MCF 10A (cell line): Measurements from ENCODE around the gene AMFR. TPM values are rescaled to one million over a fixed set of nuclear protein-coding genes. Genes with fewer than 3 reads are reported as not detected.

Source experiments
- BruUV-seq: library from RNA; stranded (reverse); fragments of 400-500 nt; replicated peaks from 2 replicates; lab custom pipeline; 2021; lab: Mats Ljungman, UMichigan
- CTCF ChIA-PET: fragments of 300-600 bp; sonication (Branson Sonifier 250); formaldehyde crosslinking; extraction: SDS; loops from one replicate; lab custom pipeline; 2021; ENCODE audit warnings: antibody characterized with exemption, inconsistent platforms; lab: Yijun Ruan, JAX
- POLR2A ChIA-PET: fragments of 300-600, 350-650 bp; sonication (Branson Sonifier 250); formaldehyde crosslinking; extraction: SDS; loops from one replicate; lab custom pipeline; 2020; ENCODE audit warnings: antibody characterized with exemption, inconsistent platforms; lab: Yijun Ruan, JAX
- DNase-seq: peaks from one replicate; pipeline ENCODE4 v3.0.0-alpha.2; 2018; ENCODE audit not compliant: unreplicated experiment
- H3K27ac Mint-ChIP-seq: one replicate; pipeline ENCODE4 v1.8.0; 2022; ENCODE audit warnings: mild to moderate bottlenecking, low read depth, mixed read lengths; ENCODE audit not compliant: unreplicated experiment
- H3K27me3 Mint-ChIP-seq: one replicate; pipeline ENCODE4 v1.8.0; 2022; ENCODE audit warnings: mixed read lengths; ENCODE audit not compliant: insufficient read depth, unreplicated experiment
- H3K36me3 Mint-ChIP-seq: one replicate; pipeline ENCODE4 v1.8.0; 2022; ENCODE audit warnings: mild to moderate bottlenecking, moderate library complexity, mixed read lengths; ENCODE audit not compliant: insufficient read depth, unreplicated experiment
- H3K4me1 Mint-ChIP-seq: one replicate; pipeline ENCODE4 v1.8.0; 2022; ENCODE audit warnings: mixed read lengths; ENCODE audit not compliant: insufficient read depth, unreplicated experiment
- H3K4me3 Mint-ChIP-seq: one replicate; pipeline ENCODE4 v1.8.0; 2022; ENCODE audit warnings: mild to moderate bottlenecking, moderate library complexity, mixed read lengths; ENCODE audit not compliant: unreplicated experiment
- H3K9me3 Mint-ChIP-seq: one replicate; pipeline ENCODE4 v1.8.0; 2022; ENCODE audit warnings: mixed read lengths; ENCODE audit not compliant: unreplicated experiment
- intact Hi-C: fragments of 100-400 bp; cut with micrococcal nuclease; formaldehyde crosslinking; loops from 2 replicates; pipeline ENCODE4 v1.14.1; 2022
- total RNA-seq: library from RNA; stranded (reverse); gene quantifications from 2 replicates; pipeline ENCODE4 v1.2.3, GENCODE V29; 2022
- TF ChIP-seq, protein P1 (sequence below): fragments of 200-600 bp; IDR thresholded peaks from one replicate; pipeline ENCODE4 v1.8.0; 2022; ENCODE audit warnings: antibody characterized with exemption, mild to moderate bottlenecking; ENCODE audit not compliant: unreplicated experiment

Gene AMFR
- total RNA-seq, 1 experiment from 2014 or later: 97.2 TPM

DNA sequence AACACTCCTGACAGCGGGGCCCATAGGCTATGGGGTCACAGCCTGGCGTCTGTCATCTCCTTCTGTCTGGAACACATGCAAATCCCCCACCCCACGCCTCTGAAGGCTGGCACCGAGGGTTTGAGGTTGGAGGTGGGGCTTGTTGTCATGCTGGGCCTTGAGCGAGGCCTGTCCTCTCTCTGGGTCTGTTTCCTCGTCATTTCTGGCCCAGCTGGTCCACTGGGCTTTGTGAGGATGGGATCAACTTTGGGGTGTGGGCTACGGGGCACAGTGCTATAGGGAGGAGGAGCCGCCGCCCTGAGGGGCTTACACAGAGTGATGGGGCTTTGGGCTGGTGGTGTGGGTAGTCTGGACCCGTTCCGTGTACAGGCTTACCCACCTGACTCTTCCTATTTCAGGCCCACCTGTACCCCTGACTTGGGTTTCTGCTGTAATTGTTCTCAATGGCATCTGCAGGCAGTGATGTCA, 87.5 kb downstream of the AMFR start:
- H3K27me3 Mint-ChIP-seq: no peaks in the 10 kb centered on the region
- peaks cover 7% of the 10 kb centered on the region for H3K4me1 Mint-ChIP-seq
- H3K27ac Mint-ChIP-seq: no peak overlapping the region
- no peak overlapping the region for H3K4me3 Mint-ChIP-seq
- ChIA-PET POLR2A (interaction anchor here (0.7 kb wide), 1 partner anchor 18 kb away, joined by 3 read pairs; no protein-coding TSS in a partner anchor), CTCF (interaction anchor here (15.1 kb wide), 1 partner anchor 21 kb away, joined by 233 read pairs; no protein-coding TSS in a partner anchor)
- H3K9me3 Mint-ChIP-seq: no peaks in the 10 kb centered on the region
- no TSS peak for BruUV-seq
- intact Hi-C loops: loop anchor here (10.0 kb wide), 1 partner anchor 87 kb away; the partner anchor contains the start of gene AMFR
- DNase-seq: no peak
- no peaks in the 10 kb centered on the region for H3K36me3 Mint-ChIP-seq
- TF ChIP-seq, protein P1, sequence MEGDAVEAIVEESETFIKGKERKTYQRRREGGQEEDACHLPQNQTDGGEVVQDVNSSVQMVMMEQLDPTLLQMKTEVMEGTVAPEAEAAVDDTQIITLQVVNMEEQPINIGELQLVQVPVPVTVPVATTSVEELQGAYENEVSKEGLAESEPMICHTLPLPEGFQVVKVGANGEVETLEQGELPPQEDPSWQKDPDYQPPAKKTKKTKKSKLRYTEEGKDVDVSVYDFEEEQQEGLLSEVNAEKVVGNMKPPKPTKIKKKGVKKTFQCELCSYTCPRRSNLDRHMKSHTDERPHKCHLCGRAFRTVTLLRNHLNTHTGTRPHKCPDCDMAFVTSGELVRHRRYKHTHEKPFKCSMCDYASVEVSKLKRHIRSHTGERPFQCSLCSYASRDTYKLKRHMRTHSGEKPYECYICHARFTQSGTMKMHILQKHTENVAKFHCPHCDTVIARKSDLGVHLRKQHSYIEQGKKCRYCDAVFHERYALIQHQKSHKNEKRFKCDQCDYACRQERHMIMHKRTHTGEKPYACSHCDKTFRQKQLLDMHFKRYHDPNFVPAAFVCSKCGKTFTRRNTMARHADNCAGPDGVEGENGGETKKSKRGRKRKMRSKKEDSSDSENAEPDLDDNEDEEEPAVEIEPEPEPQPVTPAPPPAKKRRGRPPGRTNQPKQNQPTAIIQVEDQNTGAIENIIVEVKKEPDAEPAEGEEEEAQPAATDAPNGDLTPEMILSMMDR: no peak

DNA sequence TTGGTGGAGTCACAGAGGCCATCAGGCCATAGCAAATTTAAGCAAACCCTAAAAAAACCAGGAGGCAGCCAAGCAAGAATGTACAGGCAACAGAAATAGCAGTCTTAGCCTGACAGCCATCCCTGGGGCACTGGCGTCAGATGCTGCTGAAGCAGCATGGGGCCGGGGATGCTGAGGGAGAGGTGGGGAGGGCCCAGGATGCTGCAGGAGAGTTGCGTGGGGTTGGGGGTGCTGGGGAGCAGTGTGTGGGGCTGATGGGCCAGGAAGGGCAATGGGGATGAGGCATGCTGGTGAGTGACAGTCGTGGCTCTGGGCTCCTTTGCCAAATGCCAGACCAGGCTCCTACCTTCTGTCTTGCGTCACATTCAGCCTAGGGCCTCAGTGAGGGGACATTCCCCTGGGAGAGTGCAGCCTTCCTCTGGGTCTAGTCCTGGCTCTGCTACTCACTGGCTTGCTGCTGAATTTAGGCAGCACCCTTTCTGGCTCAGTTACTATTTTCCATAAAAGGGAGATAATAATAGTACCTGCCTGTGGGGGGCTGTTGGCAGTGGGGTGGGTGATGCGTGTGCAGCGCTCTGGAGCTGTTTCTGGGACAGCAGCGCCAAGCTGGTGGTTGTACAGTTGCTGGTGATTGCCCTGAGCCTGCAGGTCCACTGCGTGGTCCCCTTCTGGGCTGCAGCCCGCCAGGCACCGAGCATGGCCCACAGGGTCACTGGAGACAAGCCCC, 88.1 kb downstream of the AMFR start:
- no TSS peak for BruUV-seq
- H3K9me3 Mint-ChIP-seq: no peaks in the 10 kb centered on the region
- DNase-seq: no peak
- ChIA-PET POLR2A (no interaction called here), CTCF (interaction anchor here (15.1 kb wide), 1 partner anchor 22 kb away, joined by 233 read pairs; no protein-coding TSS in a partner anchor)
- H3K36me3 Mint-ChIP-seq: no peaks in the 10 kb centered on the region
- H3K27ac Mint-ChIP-seq: no peak overlapping the region
- intact Hi-C loops: loop anchor here (10.0 kb wide), 1 partner anchor 88 kb away; the partner anchor contains the start of gene AMFR
- no peak overlapping the region for H3K4me3 Mint-ChIP-seq
- no peaks in the 10 kb centered on the region for H3K27me3 Mint-ChIP-seq
- peaks cover 13% of the 10 kb centered on the region for H3K4me1 Mint-ChIP-seq
- TF ChIP-seq, protein P1: no peak

DNA sequence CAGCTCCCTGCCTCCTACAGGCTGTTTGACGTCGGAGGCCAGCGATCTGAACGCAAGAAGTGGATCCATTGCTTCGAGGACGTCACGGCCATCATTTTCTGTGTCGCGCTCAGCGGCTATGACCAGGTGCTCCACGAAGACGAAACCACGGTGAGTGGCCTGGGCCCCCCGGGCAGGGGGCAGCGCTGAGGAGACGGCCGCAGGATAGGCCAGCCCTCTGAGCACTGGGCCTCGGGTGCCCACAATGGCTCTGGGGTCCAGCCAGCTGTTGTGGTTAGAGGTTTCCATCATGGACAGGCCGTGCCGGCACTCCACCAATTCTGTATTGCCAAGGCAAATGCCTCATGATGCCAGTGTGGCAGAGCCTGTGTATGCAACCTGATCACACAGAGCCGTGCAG, 88.6 kb downstream of the AMFR start:
- peaks cover 15% of the 10 kb centered on the region for H3K4me1 Mint-ChIP-seq
- BruUV-seq: no TSS peak
- ChIA-PET CTCF (interaction anchor here (15.1 kb wide), 1 partner anchor 23 kb away, joined by 233 read pairs; no protein-coding TSS in a partner anchor), POLR2A (interaction anchor here (0.6 kb wide), 1 partner anchor 81 kb away, joined by 3 read pairs; no protein-coding TSS in a partner anchor)
- TF ChIP-seq, protein P1: no peak
- H3K4me3 Mint-ChIP-seq: no peak overlapping the region
- H3K36me3 Mint-ChIP-seq: no peaks in the 10 kb centered on the region
- DNase-seq: no peak
- H3K27me3 Mint-ChIP-seq: no peaks in the 10 kb centered on the region
- intact Hi-C loops: loop anchor here (10.0 kb wide), 1 partner anchor 88 kb away; the partner anchor contains the start of gene AMFR
- no peaks in the 10 kb centered on the region for H3K9me3 Mint-ChIP-seq
- no peak overlapping the region for H3K27ac Mint-ChIP-seq
